HUES64 (cell line): Measurements from ENCODE around the gene AKAP3.

Source experiments
- H3K27ac ChIP-seq: 2 replicates; pipeline ENCODE4 v1.7.0; 2013; ENCODE audit warnings: low read depth, low read length, inconsistent platforms
- H3K27me3 ChIP-seq: 2 replicates; pipeline ENCODE4 v1.6.1; 2013; ENCODE audit warnings: mild to moderate bottlenecking, low read length; ENCODE audit not compliant: insufficient read depth
- H3K36me3 ChIP-seq: 2 replicates; pipeline ENCODE4 v1.6.1; 2013; ENCODE audit warnings: mild to moderate bottlenecking, low read length; ENCODE audit not compliant: insufficient read depth
- H3K4me1 ChIP-seq: 2 replicates; pipeline ENCODE4 v1.6.1; 2013; ENCODE audit warnings: mild to moderate bottlenecking, low read length, moderate library complexity; ENCODE audit not compliant: insufficient read depth
- H3K4me3 ChIP-seq: 2 replicates; pipeline ENCODE4 v1.5.1; 2013; ENCODE audit warnings: mild to moderate bottlenecking, low read length, moderate library complexity
- H3K9ac ChIP-seq: 2 replicates; pipeline ENCODE4 v1.6.1; 2013; ENCODE audit warnings: mild to moderate bottlenecking, low read depth, low read length
- H3K9me3 ChIP-seq: 2 replicates; pipeline ENCODE4 v1.6.1; 2013; ENCODE audit warnings: low read depth, low read length; ENCODE audit not compliant: insufficient read depth
- WGBS: fragments of 150-250, 120-280 bp; methylation state at CpG from one replicate; pipeline ENCODE4 v1.1.7; 2013; ENCODE audit warnings: missing lambda C conversion rate; 5-methylcytosine and 5-hydroxymethylcytosine counted together

AKAP3 gene

DNA sequence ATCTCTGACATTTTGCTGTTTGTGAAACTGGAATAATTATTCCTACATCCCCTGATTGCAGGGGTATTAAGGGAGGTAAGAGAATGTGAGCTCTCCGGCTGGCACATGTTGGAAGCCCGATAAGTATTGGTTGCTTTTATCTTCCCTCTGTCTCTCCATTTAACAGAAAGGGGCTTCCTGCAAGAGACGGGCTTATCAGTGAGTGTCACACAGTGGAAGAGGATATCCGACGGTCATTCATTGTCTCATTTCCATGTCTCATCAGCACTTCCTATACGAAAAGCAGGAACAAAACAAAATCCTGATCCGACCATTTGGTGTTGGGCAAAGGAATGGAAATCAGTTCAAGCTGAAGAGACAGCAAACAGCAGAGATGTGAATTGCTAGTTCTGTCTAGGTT lies 76.2 kb downstream of the AKAP3 start:
- 95% methylated on average over 7 of the region's 7 CpGs for WGBS
- H3K27ac ChIP-seq, result no peak overlapping the region
- H3K4me3 ChIP-seq, result no peak overlapping the region
- H3K9me3 ChIP-seq, result no peaks in the 10 kb centered on the region
- H3K9ac ChIP-seq, result no peak overlapping the region
- H3K27me3 ChIP-seq, result no peaks in the 10 kb centered on the region
- no peaks in the 10 kb centered on the region for H3K4me1 ChIP-seq
- no peaks in the 10 kb centered on the region for H3K36me3 ChIP-seq

DNA sequence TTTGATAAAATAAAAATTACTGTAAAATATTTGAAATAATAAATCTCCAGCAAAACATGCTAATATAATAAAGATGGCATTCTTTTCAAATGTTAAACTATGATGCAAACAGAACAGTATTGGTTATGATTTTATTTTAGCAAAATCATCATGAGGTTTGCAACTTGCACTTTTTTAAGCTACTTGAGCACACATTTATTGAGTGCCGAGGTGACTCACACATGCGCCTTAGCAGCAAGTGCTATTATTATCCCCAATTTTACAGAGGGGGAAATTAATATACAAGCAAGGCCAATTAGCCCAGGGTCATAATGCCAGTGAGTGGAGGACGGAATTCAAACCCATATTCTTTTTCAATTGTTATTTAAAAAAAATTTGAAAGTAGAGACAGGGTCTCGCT lies 79.6 kb downstream of the AKAP3 start:
- H3K9ac ChIP-seq, result no peak overlapping the region

DNA sequence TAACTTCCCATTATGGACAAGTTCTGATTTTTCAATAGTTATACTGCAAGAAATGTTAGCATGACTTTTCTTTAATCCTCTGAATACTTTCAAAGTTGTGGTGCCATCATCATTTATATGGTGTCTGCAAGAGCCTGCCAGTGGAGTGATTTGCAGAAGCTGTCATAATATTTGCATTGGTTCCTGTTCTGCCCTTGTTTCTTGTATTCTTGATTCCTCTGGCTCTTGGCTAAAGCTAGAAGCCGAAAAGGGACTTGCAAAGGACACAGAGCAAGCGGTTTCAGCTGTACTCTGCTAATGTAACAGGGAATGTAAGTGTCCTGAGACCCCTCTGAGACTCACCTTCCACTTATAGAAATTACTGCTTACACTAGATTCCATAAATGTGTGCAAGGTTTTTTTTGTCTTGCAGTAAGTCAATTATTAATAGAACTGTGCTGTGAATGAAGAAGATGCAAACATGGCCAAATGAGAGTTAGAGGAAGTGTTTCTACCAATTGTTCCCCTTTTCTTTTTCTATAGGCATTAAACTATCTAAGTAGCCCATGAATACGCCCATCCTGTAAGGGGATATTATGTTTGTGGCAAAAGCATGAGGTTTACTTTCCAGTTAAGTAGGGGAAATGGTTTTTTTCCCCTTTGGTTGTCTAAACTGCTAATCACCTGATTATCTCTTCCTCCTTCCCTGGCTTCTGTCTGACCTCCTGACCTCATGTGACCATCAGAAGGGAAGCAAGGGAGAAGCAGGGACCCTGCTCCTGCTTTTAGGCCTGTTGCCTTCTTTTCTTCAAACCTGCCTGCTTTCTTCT lies 81.6 kb downstream of the AKAP3 start:
- H3K9me3 ChIP-seq, result no peaks in the 10 kb centered on the region
- H3K4me3 ChIP-seq, result no peak overlapping the region
- WGBS, result 100% methylated on average over 2 of the region's 3 CpGs
- H3K9ac ChIP-seq, result no peak overlapping the region
- H3K27me3 ChIP-seq, result peaks cover 17% of the 10 kb centered on the region
- H3K4me1 ChIP-seq, result no peaks in the 10 kb centered on the region; the same call in 1 of the 2 replicates
- H3K36me3 ChIP-seq, result no peaks in the 10 kb centered on the region
- H3K27ac ChIP-seq, result no peak overlapping the region

More for the DNA sequence above, 79.6 kb downstream of the AKAP3 start:
- no peaks in the 10 kb centered on the region for H3K36me3 ChIP-seq
- H3K27me3 ChIP-seq, result no peaks in the 10 kb centered on the region
- no peak overlapping the region for H3K4me3 ChIP-seq
- no peak overlapping the region for H3K27ac ChIP-seq
- no peaks in the 10 kb centered on the region for H3K4me1 ChIP-seq
- H3K9me3 ChIP-seq, result no peaks in the 10 kb centered on the region
- 93% methylated on average over 3 of the region's 4 CpGs for WGBS

DNA sequence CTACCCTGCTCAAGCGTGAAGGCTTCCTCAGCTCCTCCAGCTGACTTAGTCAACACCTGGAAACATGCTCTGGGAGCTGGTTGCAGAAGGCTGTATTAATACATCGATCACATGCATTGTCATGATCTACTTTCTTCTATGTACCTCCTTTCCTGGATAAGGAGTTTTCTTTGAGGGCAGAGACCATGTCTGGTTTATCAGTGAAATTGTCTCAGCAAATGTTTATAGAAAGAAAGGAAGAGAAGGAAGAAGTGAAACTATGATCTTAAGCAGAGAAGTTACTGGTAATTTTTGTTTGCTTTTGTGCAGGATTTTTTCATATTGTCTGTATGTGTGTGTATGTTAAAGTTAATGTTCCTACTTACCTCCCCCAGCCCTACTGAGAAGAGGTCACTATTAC lies 82.4 kb downstream of the AKAP3 start:
- Histone ChIP-seq H3K27ac (no peak overlapping the region), H3K4me3 (no peak overlapping the region), H3K36me3 (no peaks in the 10 kb centered on the region), H3K4me1 (peaks cover 2% of the 10 kb centered on the region), H3K27me3 (peaks cover 19% of the 10 kb centered on the region), H3K9me3 (no peaks in the 10 kb centered on the region), H3K9ac (no peak overlapping the region)
- WGBS, result 94% methylated on average over 1 of the region's 2 CpGs
